Esophagus squamous epithelium (tissue), 4 donors: ENCODE data around the gene KIAA0232.

Source experiments
- POLR2A ChIP-seq, 4 donors: fragments of 450-650 bp; IDR thresholded peaks; one replicate each; pipeline ENCODE4 v1.6.1; 2017; ENCODE audit warnings: antibody characterized with exemption in 4 of 4, mild to moderate bottlenecking in 4 of 4, moderate library complexity in 3 of 4
- TF ChIP-seq, protein P1 (sequence below), 6 experiments: fragments of 450-650 bp in 4 of 6; fragments of 200-600 bp in 2 of 6; sonication (generic) in 2 of 6; IDR thresholded peaks; one replicate each; pipeline ENCODE4 v1.5.1; 2016 to 2019; ENCODE audit warnings: antibody characterized with exemption in 6 of 6, mild to moderate bottlenecking in 4 of 6, moderate library complexity in 4 of 6

DNA sequence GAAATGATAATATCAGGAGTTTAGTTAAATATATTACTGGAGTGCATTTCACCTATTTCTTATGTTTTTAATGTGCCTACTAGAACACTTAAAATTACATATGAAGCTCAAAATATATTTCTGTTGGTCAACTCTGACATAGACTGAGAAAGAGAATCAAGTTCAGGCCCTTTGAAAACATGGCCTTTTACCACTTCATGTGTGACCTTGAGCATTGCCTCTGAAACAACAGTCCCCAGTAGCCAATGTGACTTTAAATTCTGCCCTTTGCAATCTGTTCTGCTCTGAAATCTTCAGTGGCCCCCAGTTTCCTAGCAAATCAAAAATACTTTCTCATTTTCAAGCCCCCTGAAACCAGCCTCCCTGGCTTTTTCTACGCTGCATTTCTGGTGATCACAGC, 77.0 kb downstream of the KIAA0232 start:
- TF ChIP-seq, protein P1, sequence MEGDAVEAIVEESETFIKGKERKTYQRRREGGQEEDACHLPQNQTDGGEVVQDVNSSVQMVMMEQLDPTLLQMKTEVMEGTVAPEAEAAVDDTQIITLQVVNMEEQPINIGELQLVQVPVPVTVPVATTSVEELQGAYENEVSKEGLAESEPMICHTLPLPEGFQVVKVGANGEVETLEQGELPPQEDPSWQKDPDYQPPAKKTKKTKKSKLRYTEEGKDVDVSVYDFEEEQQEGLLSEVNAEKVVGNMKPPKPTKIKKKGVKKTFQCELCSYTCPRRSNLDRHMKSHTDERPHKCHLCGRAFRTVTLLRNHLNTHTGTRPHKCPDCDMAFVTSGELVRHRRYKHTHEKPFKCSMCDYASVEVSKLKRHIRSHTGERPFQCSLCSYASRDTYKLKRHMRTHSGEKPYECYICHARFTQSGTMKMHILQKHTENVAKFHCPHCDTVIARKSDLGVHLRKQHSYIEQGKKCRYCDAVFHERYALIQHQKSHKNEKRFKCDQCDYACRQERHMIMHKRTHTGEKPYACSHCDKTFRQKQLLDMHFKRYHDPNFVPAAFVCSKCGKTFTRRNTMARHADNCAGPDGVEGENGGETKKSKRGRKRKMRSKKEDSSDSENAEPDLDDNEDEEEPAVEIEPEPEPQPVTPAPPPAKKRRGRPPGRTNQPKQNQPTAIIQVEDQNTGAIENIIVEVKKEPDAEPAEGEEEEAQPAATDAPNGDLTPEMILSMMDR (IDR thresholded peaks at IDR 0.05), result no peak
- no peak for TF ChIP-seq POLR2A (IDR thresholded peaks at IDR 0.05)
